CD8-positive, alpha-beta memory T cell (primary cell): Measurements from ENCODE around the gene DNAH14. TPM values are rescaled to one million over a fixed set of nuclear protein-coding genes. Genes with fewer than 3 reads are reported as not detected.

Experiments used
- CTCF ChIA-PET: fragments of 350-600 bp; sonication (Branson Sonifier 250); formaldehyde crosslinking; loops from one replicate; lab custom pipeline; 2021; ENCODE audit warnings: antibody characterized with exemption; lab: Charles Lee
- POLR2A ChIA-PET: fragments of 350-600 bp; sonication (Branson Sonifier 250); formaldehyde crosslinking; loops from one replicate; lab custom pipeline; 2021; ENCODE audit warnings: antibody characterized with exemption; lab: Charles Lee
- DNase-seq, 5 donors: peaks; one replicate each; pipeline versions ENCODE4 v3.0.0 to v3.0.0-alpha.2; 2020 to 2022; ENCODE audit warnings: mixed read lengths in 1 of 5
- H3K27ac ChIP-seq: one replicate; pipeline ENCODE4 v1.7.0; 2013; ENCODE audit warnings: low read depth, mild to moderate bottlenecking, low read length, moderate library complexity
- H3K27me3 ChIP-seq: 2 replicates; pipeline ENCODE4 v1.7.0; 2013; ENCODE audit warnings: low read length, mild to moderate bottlenecking; ENCODE audit not compliant: insufficient read depth, poor library complexity, severe bottlenecking
- H3K36me3 ChIP-seq: 2 replicates; pipeline ENCODE4 v1.7.0; 2013; ENCODE audit warnings: mild to moderate bottlenecking, low read length, moderate library complexity; ENCODE audit not compliant: insufficient read depth
- H3K4me1 ChIP-seq: 2 replicates; pipeline ENCODE4 v1.7.0; 2013; ENCODE audit warnings: mild to moderate bottlenecking, low read length, moderate library complexity; ENCODE audit not compliant: insufficient read depth
- H3K4me3 ChIP-seq: 2 replicates; pipeline ENCODE4 v1.7.0; 2013; ENCODE audit warnings: mild to moderate bottlenecking, low read length
- H3K9me3 ChIP-seq: 2 replicates; pipeline ENCODE4 v1.7.0; 2013; ENCODE audit warnings: mild to moderate bottlenecking, low read length
- H3K27ac Mint-ChIP-seq, 8 donors: one replicate each; pipeline ENCODE4 v1.8.0; 2020 to 2021; ENCODE audit warnings: mixed read lengths in 8 of 8, mild to moderate bottlenecking in 6 of 8, inconsistent platforms in 3 of 8, moderate library complexity in 3 of 8
- H3K27me3 Mint-ChIP-seq, 2 donors: one replicate each; pipeline ENCODE4 v1.8.0; 2020 to 2021; ENCODE audit warnings: mixed read lengths in 2 of 2, mild to moderate bottlenecking in 1 of 2, moderate library complexity in 1 of 2
- H3K36me3 Mint-ChIP-seq, 3 donors: one replicate each; pipeline ENCODE4 v1.8.0; 2020 to 2021; ENCODE audit warnings: mixed read lengths in 3 of 3, inconsistent platforms in 1 of 3, mild to moderate bottlenecking in 1 of 3
- H3K4me1 Mint-ChIP-seq, 3 donors: one replicate each; pipeline ENCODE4 v1.8.0; 2020 to 2021; ENCODE audit warnings: mixed read lengths in 3 of 3, inconsistent platforms in 1 of 3, mild to moderate bottlenecking in 1 of 3
- H3K4me3 Mint-ChIP-seq, 7 donors: one replicate each; pipeline ENCODE4 v1.8.0; 2020 to 2021; ENCODE audit warnings: mixed read lengths in 7 of 7, mild to moderate bottlenecking in 6 of 7, moderate library complexity in 4 of 7, inconsistent platforms in 2 of 7
- H3K9me3 Mint-ChIP-seq, 5 donors: one replicate each; pipeline ENCODE4 v1.8.0; 2020 to 2022; ENCODE audit warnings: mixed read lengths in 5 of 5, mild to moderate bottlenecking in 3 of 5, moderate library complexity in 2 of 5, inconsistent platforms in 1 of 5
- polyA plus RNA-seq: library from polyadenylated mRNA; unstranded; fragments of 300-500 nt; fragmentation: Illumina TruSeq; gene quantifications from one replicate; pipeline ENCODE4 v1.2.3, GENCODE V29; 2021
- total RNA-seq, 2 experiments: library from RNA; stranded (reverse); gene quantifications; one replicate each; pipeline ENCODE4 v1.2.3, GENCODE V29; 2021

Gene DNAH14
- total and polyA plus RNA-seq, 3 experiments from 2014 or later: 0.26 TPM; not detected in 2

GRCh38 chr1:225446981-225447615 lies 517.6 kb downstream of the DNAH14 start:
- ChIA-PET CTCF (interaction anchor here (1.0 to 3.7 kb wide), 3 partner anchors 19 to 27 kb away, joined by 3 to 35 read pairs (median 4); partner anchors contain the start of gene LBR), POLR2A (no interaction called here)
- Histone ChIP-seq H3K9me3 (no peaks in the 10 kb centered on the region), H3K4me3 (no peak overlapping the region), H3K4me1 (peaks cover 48% of the 10 kb centered on the region), H3K36me3 (no peaks in the 10 kb centered on the region), H3K27ac (no peak overlapping the region), H3K27me3 (no peaks in the 10 kb centered on the region)
- DNase-seq: no peak
- peak overlapping the region in 1 of 7 donors; percentile 65 for H3K4me3 Mint-ChIP-seq
- H3K27ac Mint-ChIP-seq: peak overlapping the region in 2 of 8 donors; percentile 29 to 50
- no peaks in the 10 kb centered on the region for H3K36me3 Mint-ChIP-seq
- H3K4me1 Mint-ChIP-seq: peaks cover 48 to 56% (median 53%) of the 10 kb centered on the region in 3 donors
- no peaks in the 10 kb centered on the region for H3K27me3 Mint-ChIP-seq
- no peaks in the 10 kb centered on the region for H3K9me3 Mint-ChIP-seq

GRCh38 chr1:225447650-225448089 lies 518.2 kb downstream of the DNAH14 start:
- Mint-ChIP-seq H3K27me3 (no peaks in the 10 kb centered on the region), H3K36me3 (no peaks in the 10 kb centered on the region), H3K27ac (peak overlapping the region in 4 of 8 donors; percentile 23 to 50 (median 33)), H3K4me1 (peaks cover 45 to 50% (median 47%) of the 10 kb centered on the region in 3 donors), H3K9me3 (no peaks in the 10 kb centered on the region), H3K4me3 (no peak overlapping the region)
- H3K27ac ChIP-seq: no peak overlapping the region
- no peaks in the 10 kb centered on the region for H3K36me3 ChIP-seq
- no peaks in the 10 kb centered on the region for H3K27me3 ChIP-seq
- peaks cover 42% of the 10 kb centered on the region for H3K4me1 ChIP-seq
- H3K4me3 ChIP-seq: no peak overlapping the region
- ChIA-PET CTCF (interaction anchor here (1.0 to 1.7 kb wide), 5 partner anchors 11 to 27 kb away, joined by 3 to 7 read pairs (median 4); no protein-coding TSS in a partner anchor), POLR2A (no interaction called here)
- DNase-seq: no peak
- H3K9me3 ChIP-seq: no peaks in the 10 kb centered on the region

- H3K36me3 ChIP-seq: no peaks in the 10 kb centered on the region
- peaks cover 36% of the 10 kb centered on the region for H3K4me1 ChIP-seq
- H3K4me3 ChIP-seq: no peak overlapping the region
- Mint-ChIP-seq H3K9me3 (no peaks in the 10 kb centered on the region), H3K27ac (no peak overlapping the region), H3K36me3 (no peaks in the 10 kb centered on the region), H3K27me3 (no peaks in the 10 kb centered on the region), H3K4me3 (peak overlapping the region in 1 of 7 donors; percentile 51), H3K4me1 (peaks cover 41 to 46% (median 41%) of the 10 kb centered on the region in 3 donors)
- CTCF ChIA-PET: interaction anchor here (1.0 to 1.7 kb wide), 5 partner anchors 10 to 28 kb away, joined by 3 to 7 read pairs (median 3); no protein-coding TSS in a partner anchor
- H3K27me3 ChIP-seq: no peaks in the 10 kb centered on the region
- no peaks in the 10 kb centered on the region for H3K9me3 ChIP-seq
- no peak for DNase-seq
- POLR2A ChIA-PET: no interaction called here
- H3K27ac ChIP-seq: no peak overlapping the region
Observed at GRCh38 chr1:225448146-225448805, 518.8 kb downstream of the DNAH14 start.
